ENCODE data around the gene TSSC4. TPM values are rescaled to one million over a fixed set of nuclear protein-coding genes. Genes with fewer than 3 reads are reported as not detected.

The TSSC4 gene
- total RNA-seq, 1 experiment from 2014 or later, result 35.6 TPM

DNA sequence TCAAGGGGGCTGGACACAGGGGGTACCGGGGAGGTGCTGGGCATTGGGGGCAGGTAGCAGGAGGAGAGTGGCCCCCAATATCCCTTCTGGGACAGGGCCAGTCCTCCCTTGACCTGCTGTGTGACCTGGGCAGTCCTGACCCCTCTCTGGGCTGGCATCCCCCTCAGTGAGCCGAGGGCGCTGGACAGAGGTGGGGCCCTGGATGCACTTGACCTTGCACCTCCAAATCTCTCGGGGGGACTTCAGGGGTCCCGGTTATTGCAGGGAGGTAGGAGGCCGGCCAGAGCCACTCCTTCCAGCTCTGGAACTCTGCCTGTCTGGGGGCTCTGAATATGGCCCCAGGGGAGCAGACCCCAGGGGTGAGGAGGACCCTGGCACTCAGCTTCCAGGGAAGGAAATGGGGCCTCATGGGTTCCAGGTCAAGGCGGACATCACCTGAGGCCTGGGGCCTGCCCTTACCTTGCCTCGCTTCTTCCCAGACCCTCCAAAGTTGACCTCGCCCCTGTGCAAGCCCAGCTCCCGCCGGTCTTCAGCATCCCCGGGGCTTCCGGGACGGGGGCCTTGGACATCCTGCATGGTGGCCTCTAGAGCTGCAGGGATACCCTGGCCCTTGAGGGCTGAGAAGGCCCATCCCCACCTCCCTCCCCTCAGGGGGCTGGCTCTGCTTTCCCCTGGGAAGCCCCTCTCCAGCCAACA lies 22.1 kb downstream of the TSSC4 start:
- no peak overlapping the region for H3K4me2 ChIP-seq
- no peak overlapping the region for H3K4me3 ChIP-seq
- no peaks in the 10 kb centered on the region for H3F3A ChIP-seq (ENCODE audit: insufficient read depth, low read depth)
- H2AFZ ChIP-seq, result no peak overlapping the region
- H3K36me3 ChIP-seq (ENCODE audit: low read depth), result no peaks in the 10 kb centered on the region
- CTCF ChIA-PET, result no interaction called here
- H3K9me3 ChIP-seq (ENCODE audit: insufficient read depth, low read depth), result no peaks in the 10 kb centered on the region
- no peaks in the 10 kb centered on the region for H3K79me2 ChIP-seq (ENCODE audit: low read depth)
- POLR2A ChIA-PET (ENCODE audit: unreplicated experiment), result no interaction called here
- DNase-seq, result no peak
- intact Hi-C loops (cut with micrococcal nuclease; ENCODE audit: unreplicated experiment), result no loop called here
- no peaks in the 10 kb centered on the region for H3K9me2 ChIP-seq (ENCODE audit: insufficient read depth)
- peaks cover 29% of the 10 kb centered on the region for H3K27me3 ChIP-seq (ENCODE audit: insufficient read depth, low read depth)
- H3K27ac ChIP-seq, result no peak overlapping the region
- no peaks in the 10 kb centered on the region for H3K4me1 ChIP-seq (replicated peaks; ENCODE audit: insufficient read depth)
- TF ChIP-seq EZH2 (IDR thresholded peaks at IDR 0.05; ENCODE audit: low read depth) (no peak), CTCF (conservative IDR thresholded peaks at IDR 0.05) (no peak)
- no TSS peak for BruUV-seq (replicated peaks)
- no peaks in the 10 kb centered on the region for H4K20me1 ChIP-seq (ENCODE audit: insufficient read depth)

DNA sequence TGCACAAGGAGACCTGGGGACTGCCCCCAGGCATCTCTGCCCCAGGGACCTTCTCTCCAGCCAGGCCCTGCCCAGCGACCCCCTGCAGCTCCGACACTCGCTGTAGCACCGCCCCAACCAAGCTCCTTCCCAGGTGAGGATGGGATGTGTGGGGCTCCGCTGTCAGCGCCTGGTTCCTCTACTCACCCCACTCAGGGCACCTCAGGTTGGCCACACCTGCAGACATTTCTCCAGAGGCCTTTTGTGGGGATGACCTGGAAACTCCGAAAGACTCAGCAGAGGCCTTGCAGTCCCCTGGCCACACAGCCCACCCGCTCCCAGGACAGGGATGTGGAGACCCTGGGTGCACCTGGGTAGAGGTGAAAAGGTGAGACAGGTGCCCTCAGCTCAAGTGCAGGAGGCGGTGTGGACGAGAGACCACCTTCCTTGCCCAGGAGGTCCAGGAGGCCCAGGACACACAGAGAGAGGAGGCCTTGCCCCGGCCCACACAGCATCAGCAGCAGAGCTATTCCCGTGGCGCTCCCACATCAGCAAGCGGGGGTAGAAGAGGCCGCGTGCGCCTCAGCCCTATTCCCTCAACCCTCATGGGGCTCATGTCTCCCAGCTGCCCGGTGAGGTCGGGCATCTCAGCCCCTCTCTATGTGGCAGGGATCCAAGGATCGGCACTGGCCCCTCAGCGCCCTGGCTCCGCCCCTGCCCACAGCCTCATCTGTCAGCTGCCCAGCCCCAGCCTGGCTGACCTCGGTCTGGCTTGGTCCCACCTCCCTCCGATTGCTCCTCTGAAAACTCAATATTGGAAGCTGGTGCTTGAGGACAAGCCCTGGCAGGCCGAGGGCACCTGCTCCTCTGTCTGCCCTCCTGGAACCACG lies 22.8 kb downstream of the TSSC4 start:
- DNase-seq, result no peak
- Histone ChIP-seq H3K4me3 (no peak overlapping the region), H3F3A (ENCODE audit: insufficient read depth, low read depth) (no peaks in the 10 kb centered on the region), H3K9me3 (ENCODE audit: insufficient read depth, low read depth) (no peaks in the 10 kb centered on the region), H4K20me1 (ENCODE audit: insufficient read depth) (no peaks in the 10 kb centered on the region), H3K27ac (no peak overlapping the region), H3K36me3 (ENCODE audit: low read depth) (no peaks in the 10 kb centered on the region), H3K4me2 (no peak overlapping the region), H3K4me1 (replicated peaks; ENCODE audit: insufficient read depth) (no peaks in the 10 kb centered on the region), H3K79me2 (ENCODE audit: low read depth) (no peaks in the 10 kb centered on the region), H3K9me2 (ENCODE audit: insufficient read depth) (no peaks in the 10 kb centered on the region), H3K27me3 (ENCODE audit: insufficient read depth, low read depth) (peaks cover 29% of the 10 kb centered on the region), H2AFZ (no peak overlapping the region)
- ChIA-PET CTCF (no interaction called here), POLR2A (ENCODE audit: unreplicated experiment) (no interaction called here)
- intact Hi-C loops (cut with micrococcal nuclease; ENCODE audit: unreplicated experiment), result no loop called here
- no TSS peak for BruUV-seq (replicated peaks)
- TF ChIP-seq EZH2 (IDR thresholded peaks at IDR 0.05; ENCODE audit: low read depth), result no peak
- TF ChIP-seq CTCF (conservative IDR thresholded peaks at IDR 0.05), result no peak

DNA sequence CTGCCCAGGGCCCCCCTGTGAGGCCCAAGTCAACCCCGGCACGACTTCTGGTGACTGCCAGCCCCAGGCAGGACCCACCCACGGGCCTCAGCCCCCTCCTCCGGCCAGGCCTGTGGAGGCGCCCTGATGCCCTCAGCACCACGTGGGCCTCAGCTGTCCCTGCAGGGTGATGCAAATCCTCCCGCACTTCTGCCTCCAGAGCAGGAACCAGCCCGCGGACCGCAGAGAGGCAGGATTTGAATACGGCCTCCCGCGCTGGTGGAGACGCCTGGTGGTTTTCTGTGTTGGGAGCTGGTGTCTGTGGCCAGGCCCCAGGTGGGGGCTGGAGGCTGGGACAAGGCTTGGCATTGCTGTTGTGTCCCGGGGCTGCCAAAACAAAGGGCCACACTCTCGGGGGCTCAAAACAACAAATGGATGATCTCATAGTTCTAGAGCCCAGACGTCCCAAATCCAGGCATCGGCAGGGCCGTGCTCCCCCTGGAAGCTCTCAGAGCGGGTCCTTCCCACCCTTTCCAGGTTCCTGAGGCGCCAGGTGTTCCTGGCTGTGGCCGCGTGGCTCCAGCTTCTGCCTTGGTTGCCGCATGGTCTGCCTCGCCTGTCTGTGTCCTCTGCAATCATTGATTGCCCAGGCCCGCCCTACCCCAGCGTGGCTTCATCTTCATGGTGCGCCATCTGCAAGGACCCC lies 24.4 kb downstream of the TSSC4 start:
- Histone ChIP-seq H2AFZ (no peak overlapping the region), H3K4me2 (no peak overlapping the region), H3K4me1 (replicated peaks; ENCODE audit: insufficient read depth) (no peaks in the 10 kb centered on the region), H3K27ac (no peak overlapping the region), H3K9me2 (ENCODE audit: insufficient read depth) (no peaks in the 10 kb centered on the region), H3K79me2 (ENCODE audit: low read depth) (no peaks in the 10 kb centered on the region), H3F3A (ENCODE audit: insufficient read depth, low read depth) (no peaks in the 10 kb centered on the region), H3K9me3 (ENCODE audit: insufficient read depth, low read depth) (no peaks in the 10 kb centered on the region), H3K36me3 (ENCODE audit: low read depth) (no peaks in the 10 kb centered on the region), H3K27me3 (ENCODE audit: insufficient read depth, low read depth) (peaks cover 29% of the 10 kb centered on the region), H4K20me1 (ENCODE audit: insufficient read depth) (no peaks in the 10 kb centered on the region), H3K4me3 (no peak overlapping the region)
- CTCF ChIA-PET, result no interaction called here
- no peak for TF ChIP-seq EZH2 (IDR thresholded peaks at IDR 0.05; ENCODE audit: low read depth)
- no peak for TF ChIP-seq CTCF (conservative IDR thresholded peaks at IDR 0.05)
- intact Hi-C loops (cut with micrococcal nuclease; ENCODE audit: unreplicated experiment), result no loop called here
- no TSS peak for BruUV-seq (replicated peaks)
- POLR2A ChIA-PET (ENCODE audit: unreplicated experiment), result no interaction called here
- DNase-seq, result no peak

All from PC-9 (cell line).